Fibroblast of villous mesenchyme (primary cell): ENCODE data around the gene GTF3C5. TPM values are rescaled to one million over a fixed set of nuclear protein-coding genes. Genes with fewer than 3 reads are reported as not detected.
"Not testable (repeated sequence)": the region's sequence is repeated elsewhere in the genome, so short reads cannot be mapped to it uniquely, and the experiment has no call there.

Experiments
- DNase-seq: peaks from one replicate; pipeline ENCODE4 v3.0.0-alpha.2; 2010; ENCODE audit warnings: low read depth
- H3K4me3 ChIP-seq: 2 replicates; pipeline ENCODE4 v1.5.1; 2011; ENCODE audit warnings: low read depth, mild to moderate bottlenecking, low read length
- total RNA-seq: library from RNA; depleted of rRNA; stranded (reverse); fragments of >200 nt; gene quantifications from 2 replicates; pipeline ENCODE4 v1.2.3, GENCODE V29; 2012
- TF ChIP-seq, protein P1 (sequence below): IDR thresholded peaks from 2 replicates; pipeline ENCODE4 v1.5.1; 2012; ENCODE audit warnings: low read depth, mild to moderate bottlenecking, low read length; ENCODE audit not compliant: insufficient read depth

Gene GTF3C5
- total RNA-seq, 1 donor: 30.7 TPM

DNA sequence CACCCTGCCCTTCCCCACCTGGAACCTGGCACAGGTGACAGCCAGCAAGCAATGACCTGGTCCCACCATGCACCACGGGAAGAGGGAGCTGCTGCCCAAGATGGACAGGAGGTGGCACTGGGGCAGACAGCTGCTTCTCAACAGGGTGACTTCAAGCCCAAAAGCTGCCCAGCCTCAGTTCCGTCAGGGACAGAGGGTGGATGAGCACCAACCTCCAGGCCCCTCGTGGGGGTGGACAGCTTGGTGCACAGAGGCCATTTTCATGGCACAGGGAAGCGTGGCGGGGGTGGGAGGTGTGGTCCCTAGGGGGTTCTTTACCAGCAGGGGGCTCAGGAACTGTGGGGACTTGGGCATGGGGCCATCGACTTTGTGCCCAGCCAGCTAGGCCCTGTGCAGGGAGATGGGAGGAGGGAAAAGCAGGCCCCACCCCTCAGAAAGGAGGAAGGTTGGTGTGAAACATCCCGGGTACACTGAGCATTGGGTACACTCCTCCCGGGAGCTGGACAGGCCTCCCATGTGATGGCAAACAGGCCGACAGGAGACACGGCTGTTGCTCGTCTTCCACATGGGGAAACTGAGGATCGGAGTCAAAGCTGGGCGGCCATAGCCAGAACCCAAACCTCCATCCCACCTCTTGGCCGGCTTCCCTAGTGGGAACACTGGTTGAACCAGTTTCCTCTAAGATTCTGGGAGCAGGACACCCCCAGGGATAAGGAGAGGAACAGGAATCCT, 32.9 kb downstream of the GTF3C5 start:
- no peak overlapping the region for H3K4me3 ChIP-seq
- DNase-seq: no peak
- TF ChIP-seq, protein P1, sequence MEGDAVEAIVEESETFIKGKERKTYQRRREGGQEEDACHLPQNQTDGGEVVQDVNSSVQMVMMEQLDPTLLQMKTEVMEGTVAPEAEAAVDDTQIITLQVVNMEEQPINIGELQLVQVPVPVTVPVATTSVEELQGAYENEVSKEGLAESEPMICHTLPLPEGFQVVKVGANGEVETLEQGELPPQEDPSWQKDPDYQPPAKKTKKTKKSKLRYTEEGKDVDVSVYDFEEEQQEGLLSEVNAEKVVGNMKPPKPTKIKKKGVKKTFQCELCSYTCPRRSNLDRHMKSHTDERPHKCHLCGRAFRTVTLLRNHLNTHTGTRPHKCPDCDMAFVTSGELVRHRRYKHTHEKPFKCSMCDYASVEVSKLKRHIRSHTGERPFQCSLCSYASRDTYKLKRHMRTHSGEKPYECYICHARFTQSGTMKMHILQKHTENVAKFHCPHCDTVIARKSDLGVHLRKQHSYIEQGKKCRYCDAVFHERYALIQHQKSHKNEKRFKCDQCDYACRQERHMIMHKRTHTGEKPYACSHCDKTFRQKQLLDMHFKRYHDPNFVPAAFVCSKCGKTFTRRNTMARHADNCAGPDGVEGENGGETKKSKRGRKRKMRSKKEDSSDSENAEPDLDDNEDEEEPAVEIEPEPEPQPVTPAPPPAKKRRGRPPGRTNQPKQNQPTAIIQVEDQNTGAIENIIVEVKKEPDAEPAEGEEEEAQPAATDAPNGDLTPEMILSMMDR: no peak

DNA sequence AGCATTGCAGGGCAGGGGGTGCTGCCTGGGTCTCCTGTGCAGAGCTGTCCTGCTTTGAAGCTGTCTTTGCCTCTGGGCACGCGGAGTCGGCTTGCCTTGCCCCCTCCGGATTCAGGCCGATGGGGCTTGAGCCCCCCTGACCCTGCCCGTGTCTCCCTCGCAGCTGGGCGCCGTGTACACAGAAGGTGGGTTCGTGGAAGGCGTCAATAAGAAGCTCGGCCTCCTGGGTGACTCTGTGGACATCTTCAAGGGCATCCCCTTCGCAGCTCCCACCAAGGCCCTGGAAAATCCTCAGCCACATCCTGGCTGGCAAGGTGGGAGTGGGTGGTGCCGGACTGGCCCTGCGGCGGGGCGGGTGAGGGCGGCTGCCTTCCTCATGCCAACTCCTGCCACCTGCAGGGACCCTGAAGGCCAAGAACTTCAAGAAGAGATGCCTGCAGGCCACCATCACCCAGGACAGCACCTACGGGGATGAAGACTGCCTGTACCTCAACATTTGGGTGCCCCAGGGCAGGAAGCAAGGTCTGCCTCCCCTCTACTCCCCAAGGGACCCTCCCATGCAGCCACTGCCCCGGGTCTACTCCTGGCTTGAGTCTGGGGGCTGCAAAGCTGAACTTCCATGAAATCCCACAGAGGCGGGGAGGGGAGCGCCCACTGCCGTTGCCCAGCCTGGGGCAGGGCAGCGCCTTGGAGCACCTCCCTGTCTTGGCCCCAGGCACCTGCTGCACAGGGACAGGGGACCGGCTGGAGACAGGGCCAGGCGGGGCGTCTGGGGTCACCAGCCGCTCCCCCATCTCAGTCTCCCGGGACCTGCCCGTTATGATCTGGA, 33.7 kb downstream of the GTF3C5 start:
- H3K4me3 ChIP-seq: no peak overlapping the region
- DNase-seq: no peak
- TF ChIP-seq, protein P1: no peak

DNA sequence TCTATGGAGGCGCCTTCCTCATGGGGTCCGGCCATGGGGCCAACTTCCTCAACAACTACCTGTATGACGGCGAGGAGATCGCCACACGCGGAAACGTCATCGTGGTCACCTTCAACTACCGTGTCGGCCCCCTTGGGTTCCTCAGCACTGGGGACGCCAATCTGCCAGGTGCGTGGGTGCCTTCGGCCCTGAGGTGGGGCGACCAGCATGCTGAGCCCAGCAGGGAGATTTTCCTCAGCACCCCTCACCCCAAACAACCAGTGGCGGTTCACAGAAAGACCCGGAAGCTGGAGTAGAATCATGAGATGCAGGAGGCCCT, 34.2 kb downstream of the GTF3C5 start:
- DNase-seq: no peak
- no peak overlapping the region for H3K4me3 ChIP-seq
- TF ChIP-seq, protein P1: no peak

DNA sequence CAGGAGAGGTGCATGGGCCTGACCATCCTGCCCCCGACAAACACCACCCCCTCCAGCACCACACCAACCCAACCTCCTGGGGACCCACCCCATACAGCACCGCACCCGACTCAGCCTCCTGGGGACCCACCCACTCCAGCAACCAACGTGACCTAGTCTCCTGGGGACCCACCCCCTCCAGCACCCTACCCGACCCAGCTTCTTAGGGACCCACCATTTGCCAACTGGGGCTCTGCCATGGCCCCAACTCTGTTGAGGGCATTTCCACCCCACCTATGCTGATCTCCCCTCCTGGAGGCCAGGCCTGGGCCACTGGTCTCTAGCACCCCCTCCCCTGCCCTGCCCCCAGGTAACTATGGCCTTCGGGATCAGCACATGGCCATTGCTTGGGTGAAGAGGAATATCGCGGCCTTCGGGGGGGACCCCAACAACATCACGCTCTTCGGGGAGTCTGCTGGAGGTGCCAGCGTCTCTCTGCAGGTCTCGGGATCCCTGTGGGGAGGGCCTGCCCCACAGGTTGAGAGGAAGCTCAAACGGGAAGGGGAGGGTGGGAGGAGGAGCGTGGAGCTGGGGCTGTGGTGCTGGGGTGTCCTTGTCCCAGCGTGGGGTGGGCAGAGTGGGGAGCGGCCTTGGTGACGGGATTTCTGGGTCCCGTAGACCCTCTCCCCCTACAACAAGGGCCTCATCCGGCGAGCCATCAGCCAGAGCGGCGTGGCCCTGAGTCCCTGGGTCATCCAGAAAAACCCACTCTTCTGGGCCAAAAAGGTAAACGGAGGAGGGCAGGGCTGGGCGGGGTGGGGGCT, 35.6 kb downstream of the GTF3C5 start:
- no peak for DNase-seq
- TF ChIP-seq, protein P1: no peak
- no peak overlapping the region for H3K4me3 ChIP-seq

DNA sequence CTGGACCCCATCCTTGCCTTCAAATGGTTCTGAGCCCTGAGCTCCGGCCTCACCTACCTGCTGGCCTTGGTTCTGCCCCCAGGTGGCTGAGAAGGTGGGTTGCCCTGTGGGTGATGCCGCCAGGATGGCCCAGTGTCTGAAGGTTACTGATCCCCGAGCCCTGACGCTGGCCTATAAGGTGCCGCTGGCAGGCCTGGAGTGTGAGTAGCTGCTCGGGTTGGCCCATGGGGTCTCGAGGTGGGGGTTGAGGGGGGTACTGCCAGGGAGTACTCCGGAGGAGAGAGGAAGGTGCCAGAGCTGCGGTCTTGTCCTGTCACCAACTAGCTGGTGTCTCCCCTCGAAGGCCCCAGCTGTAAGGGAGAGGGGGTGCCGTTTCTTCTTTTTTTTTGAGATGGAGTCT, 36.2 kb downstream of the GTF3C5 start:
- DNase-seq: no peak
- TF ChIP-seq, protein P1: no peak
- no peak overlapping the region for H3K4me3 ChIP-seq

DNA sequence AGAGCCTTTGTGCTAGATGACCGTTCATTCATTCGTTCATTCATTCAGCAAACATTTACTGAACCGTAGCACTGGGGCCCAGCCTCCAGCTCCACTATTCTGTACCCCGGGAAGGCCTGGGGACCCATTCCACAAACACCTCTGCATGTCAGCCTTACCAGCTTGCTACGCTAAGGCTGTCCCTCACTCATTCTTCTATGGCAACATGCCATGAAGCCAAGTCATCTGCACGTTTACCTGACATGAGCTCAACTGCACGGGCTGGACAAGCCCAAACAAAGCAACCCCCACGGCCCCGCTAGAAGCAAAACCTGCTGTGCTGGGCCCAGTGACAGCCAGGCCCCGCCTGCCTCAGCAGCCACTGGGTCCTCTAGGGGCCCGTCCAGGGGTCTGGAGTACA, 37.0 kb downstream of the GTF3C5 start:
- DNase-seq: no peak
- TF ChIP-seq, protein P1: no peak
- no peak overlapping the region for H3K4me3 ChIP-seq

DNA sequence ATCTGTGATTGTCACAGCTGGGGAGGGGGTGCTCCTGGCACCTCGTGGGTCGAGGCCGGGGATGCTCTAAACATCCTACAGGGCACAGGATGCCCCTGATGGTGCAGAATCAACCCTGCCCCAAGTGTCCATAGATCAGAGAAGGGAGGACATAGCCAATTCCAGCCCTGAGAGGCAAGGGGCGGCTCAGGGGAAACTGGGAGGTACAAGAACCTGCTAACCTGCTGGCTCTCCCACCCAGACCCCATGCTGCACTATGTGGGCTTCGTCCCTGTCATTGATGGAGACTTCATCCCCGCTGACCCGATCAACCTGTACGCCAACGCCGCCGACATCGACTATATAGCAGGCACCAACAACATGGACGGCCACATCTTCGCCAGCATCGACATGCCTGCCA, 37.6 kb downstream of the GTF3C5 start:
- DNase-seq, H3K4me3 ChIP-seq: not testable (repeated sequence)

DNA sequence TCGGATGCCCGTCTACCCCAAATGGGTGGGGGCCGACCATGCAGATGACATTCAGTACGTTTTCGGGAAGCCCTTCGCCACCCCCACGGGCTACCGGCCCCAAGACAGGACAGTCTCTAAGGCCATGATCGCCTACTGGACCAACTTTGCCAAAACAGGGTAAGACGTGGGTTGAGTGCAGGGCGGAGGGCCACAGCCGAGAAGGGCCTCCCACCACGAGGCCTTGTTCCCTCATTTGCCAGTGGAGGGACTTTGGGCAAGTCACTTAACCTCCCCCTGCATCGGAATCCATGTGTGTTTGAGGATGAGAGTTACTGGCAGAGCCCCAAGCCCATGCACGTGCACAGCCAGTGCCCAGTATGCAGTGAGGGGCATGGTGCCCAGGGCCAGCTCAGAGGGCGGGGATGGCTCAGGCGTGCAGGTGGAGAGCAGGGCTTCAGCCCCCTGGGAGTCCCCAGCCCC, 39.7 kb downstream of the GTF3C5 start:
- DNase-seq, H3K4me3 ChIP-seq: not testable (repeated sequence)

DNA sequence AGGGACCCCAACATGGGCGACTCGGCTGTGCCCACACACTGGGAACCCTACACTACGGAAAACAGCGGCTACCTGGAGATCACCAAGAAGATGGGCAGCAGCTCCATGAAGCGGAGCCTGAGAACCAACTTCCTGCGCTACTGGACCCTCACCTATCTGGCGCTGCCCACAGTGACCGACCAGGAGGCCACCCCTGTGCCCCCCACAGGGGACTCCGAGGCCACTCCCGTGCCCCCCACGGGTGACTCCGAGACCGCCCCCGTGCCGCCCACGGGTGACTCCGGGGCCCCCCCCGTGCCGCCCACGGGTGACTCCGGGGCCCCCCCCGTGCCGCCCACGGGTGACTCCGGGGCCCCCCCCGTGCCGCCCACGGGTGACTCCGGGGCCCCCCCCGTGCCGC, 40.2 kb downstream of the GTF3C5 start:
- H3K4me3 ChIP-seq, DNase-seq: not testable (repeated sequence)
